Memory B cell (primary cell): ENCODE data around the gene ADNP.
"Not testable (repeated sequence)": the region's sequence is repeated elsewhere in the genome, so short reads cannot be mapped to it uniquely, and the experiment has no call there.

ENCODE experiments used
- ATAC-seq: fragments of 150-1000 bp; cut with Tn5 transposase; 2 replicates; pipeline ENCODE4 v1.10.0; 2021; ENCODE audit warnings: low read depth, mild to moderate bottlenecking, moderate library complexity
- DNase-seq, 2 donors: peaks; one replicate each; pipeline ENCODE4 v3.0.0; 2022; ENCODE audit warnings: low spot score in 2 of 2
- H3K27ac Mint-ChIP-seq: one replicate; pipeline ENCODE4 v1.8.0; 2022; ENCODE audit warnings: mild to moderate bottlenecking, moderate library complexity, mixed read lengths
- H3K27me3 Mint-ChIP-seq: one replicate; pipeline ENCODE4 v1.8.0; 2022; ENCODE audit warnings: mixed read lengths
- H3K36me3 Mint-ChIP-seq: one replicate; pipeline ENCODE4 v1.8.0; 2022; ENCODE audit warnings: mild to moderate bottlenecking, mixed read lengths
- H3K4me1 Mint-ChIP-seq: one replicate; pipeline ENCODE4 v1.8.0; 2022; ENCODE audit warnings: mixed read lengths
- H3K4me3 Mint-ChIP-seq: one replicate; pipeline ENCODE4 v1.8.0; 2022; ENCODE audit warnings: mild to moderate bottlenecking, moderate library complexity, mixed read lengths
- H3K9me3 Mint-ChIP-seq: one replicate; pipeline ENCODE4 v1.8.0; 2022; ENCODE audit warnings: mixed read lengths

ADNP gene

GRCh38 chr20:50931306-50932015 is at the start of gene ADNP:
TSS of gene ADNP (minus strand) at chr20:50931437. CDS start at chr20:50903996, 27,441 bp downstream.
- peak within 1 kb of the TSS; percentile 90 for H3K4me3 Mint-ChIP-seq
- no peaks in the 10 kb centered on the region for H3K27me3 Mint-ChIP-seq
- peak; percentile 93 to 95 for DNase-seq
- no peaks in the 10 kb centered on the region for H3K9me3 Mint-ChIP-seq
- peaks cover 18% of the 10 kb centered on the region for H3K4me1 Mint-ChIP-seq
- H3K27ac Mint-ChIP-seq = peak within 1 kb of the TSS; percentile 97
- peak; percentile 68 for ATAC-seq
- H3K36me3 Mint-ChIP-seq = peaks cover 17% of the 10 kb centered on the region

DNA sequence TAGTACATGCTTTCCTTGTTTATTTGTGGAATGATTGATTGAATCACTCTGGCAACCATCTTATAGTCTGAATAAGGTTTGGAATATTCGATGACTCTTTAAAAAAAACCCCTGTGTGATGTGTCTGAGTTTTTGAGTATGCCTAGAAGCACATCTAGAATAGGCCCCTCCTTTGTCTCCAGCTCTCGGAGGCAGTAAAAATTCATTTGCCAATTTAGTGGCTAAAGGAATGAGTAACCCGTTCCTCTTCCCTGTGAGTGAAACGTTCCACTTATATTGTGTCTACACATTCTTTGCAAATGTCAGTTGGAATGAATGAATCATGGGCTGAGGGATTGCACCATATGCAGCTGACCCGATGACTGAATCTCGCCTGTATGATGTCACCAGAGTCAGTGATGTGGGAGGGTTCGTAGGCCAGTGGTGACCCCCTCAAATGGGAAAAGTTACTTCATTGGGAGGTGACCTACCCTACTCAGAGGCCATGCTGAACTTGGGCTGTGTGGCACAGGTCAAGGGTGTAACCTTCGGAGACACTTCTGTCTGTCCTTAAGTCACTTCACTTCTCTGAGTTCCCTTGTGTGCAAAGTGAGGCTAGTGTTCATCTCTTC is 48.9 kb upstream of the ADNP start:
- peaks cover 4% of the 10 kb centered on the region for H3K4me1 Mint-ChIP-seq
- DNase-seq (no peak), ATAC-seq (no peak)
- no peak overlapping the region for H3K4me3 Mint-ChIP-seq
- peaks cover 2% of the 10 kb centered on the region for H3K9me3 Mint-ChIP-seq
- peaks cover 24% of the 10 kb centered on the region for H3K27me3 Mint-ChIP-seq
- H3K27ac Mint-ChIP-seq = no peak overlapping the region
- peaks cover 2% of the 10 kb centered on the region for H3K36me3 Mint-ChIP-seq

- H3K4me3 Mint-ChIP-seq, ATAC-seq, DNase-seq, H3K9me3 Mint-ChIP-seq, H3K36me3 Mint-ChIP-seq, H3K27ac Mint-ChIP-seq, H3K4me1 Mint-ChIP-seq: not testable (repeated sequence)
- peaks cover 24% of the 10 kb centered on the region for H3K27me3 Mint-ChIP-seq
Observed at GRCh38 chr20:50978533-50978932, 47.3 kb upstream of the ADNP start.

GRCh38 chr20:50977066-50978021 is 46.1 kb upstream of the ADNP start:
- H3K4me3 Mint-ChIP-seq = no peak overlapping the region
- H3K27me3 Mint-ChIP-seq = peaks cover 19% of the 10 kb centered on the region
- H3K36me3 Mint-ChIP-seq = peaks cover 4% of the 10 kb centered on the region

GRCh38 chr20:50975701-50976330 is 44.6 kb upstream of the ADNP start:
- H3K4me1 Mint-ChIP-seq = peaks cover 2% of the 10 kb centered on the region
- no peak overlapping the region for H3K27ac Mint-ChIP-seq
- H3K9me3 Mint-ChIP-seq = peaks cover 3% of the 10 kb centered on the region
- H3K36me3 Mint-ChIP-seq = peaks cover 4% of the 10 kb centered on the region
- ATAC-seq (no peak), DNase-seq (no peak)
- peaks cover 19% of the 10 kb centered on the region for H3K27me3 Mint-ChIP-seq
- H3K4me3 Mint-ChIP-seq = no peak overlapping the region

More at GRCh38 chr20:50977066-50978021, 46.1 kb upstream of the ADNP start:
- Mint-ChIP-seq H3K9me3 (peaks cover 3% of the 10 kb centered on the region), H3K4me1 (peaks cover 4% of the 10 kb centered on the region), H3K27ac (no peak overlapping the region)
- ATAC-seq (no peak), DNase-seq (no peak)

DNA sequence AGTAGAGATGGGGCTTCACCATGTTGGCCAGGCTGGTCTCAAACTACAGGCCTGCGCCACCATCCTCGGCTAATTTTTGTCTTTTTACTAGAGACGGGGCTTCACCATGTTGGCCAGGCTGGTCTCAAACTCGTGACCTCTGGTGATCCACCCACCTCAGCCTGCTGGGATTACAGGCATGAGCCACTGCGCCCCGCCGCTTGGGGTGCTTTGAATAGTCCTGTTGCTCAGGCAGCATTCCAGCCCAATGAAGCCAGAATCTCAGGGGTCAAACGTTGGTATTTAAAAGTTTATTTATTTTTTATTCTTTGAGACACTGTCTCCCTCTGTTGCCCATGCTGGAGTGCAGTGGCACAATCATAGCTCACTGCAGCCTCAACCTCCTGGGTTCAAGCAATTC is 38.7 kb upstream of the ADNP start:
- Mint-ChIP-seq H3K4me3 (no peak overlapping the region), H3K27ac (no peak overlapping the region), H3K36me3 (peaks cover 2% of the 10 kb centered on the region), H3K9me3 (peaks cover 1% of the 10 kb centered on the region), H3K4me1 (no peaks in the 10 kb centered on the region), H3K27me3 (peaks cover 1% of the 10 kb centered on the region)
- ATAC-seq = no peak
- no peak for DNase-seq

DNA sequence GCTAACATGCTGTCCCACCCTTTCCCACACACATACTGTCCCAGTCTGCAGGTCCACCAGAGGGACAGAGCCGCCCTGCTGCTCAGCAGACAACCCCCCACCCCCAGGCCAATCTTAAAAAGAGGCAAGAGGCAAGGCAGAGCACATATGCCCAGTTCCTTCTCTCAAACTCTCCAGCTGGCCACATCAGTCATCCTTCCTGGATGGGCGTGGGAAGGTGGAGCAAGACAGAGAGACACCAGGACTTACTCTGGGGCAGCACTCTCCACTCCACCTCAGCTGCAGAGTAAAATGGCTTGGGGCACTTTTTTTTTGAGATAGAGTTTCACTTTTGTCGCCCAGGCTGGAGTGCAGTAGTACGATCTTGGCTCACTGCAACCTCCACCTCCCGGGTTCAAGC is 38.2 kb upstream of the ADNP start:
- H3K36me3 Mint-ChIP-seq = no peaks in the 10 kb centered on the region
- H3K9me3 Mint-ChIP-seq = no peaks in the 10 kb centered on the region
- H3K27me3 Mint-ChIP-seq = no peaks in the 10 kb centered on the region
- H3K4me1 Mint-ChIP-seq = no peaks in the 10 kb centered on the region
- no peak overlapping the region for H3K4me3 Mint-ChIP-seq
- no peak overlapping the region for H3K27ac Mint-ChIP-seq
- ATAC-seq (no peak), DNase-seq (no peak)

DNA sequence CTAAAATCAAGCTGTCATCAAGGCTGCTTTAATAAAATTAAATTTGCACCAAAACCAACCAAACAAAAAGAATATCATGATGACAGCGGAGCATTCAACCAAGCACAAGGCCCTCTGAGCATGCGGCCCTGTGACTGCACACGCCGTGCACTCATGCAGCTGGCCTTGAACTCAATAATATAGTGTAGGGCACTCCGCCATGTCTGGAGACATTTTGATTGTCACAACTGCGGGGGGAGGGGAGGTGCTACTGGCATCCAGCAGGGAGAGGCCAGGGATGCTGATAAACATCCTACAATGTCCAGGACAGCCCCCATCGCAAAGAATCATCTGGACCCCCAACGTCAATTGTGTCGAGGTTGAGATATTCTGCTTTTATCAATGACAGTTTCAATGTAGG is 37.1 kb upstream of the ADNP start:
- H3K36me3 Mint-ChIP-seq = no peaks in the 10 kb centered on the region

DNA sequence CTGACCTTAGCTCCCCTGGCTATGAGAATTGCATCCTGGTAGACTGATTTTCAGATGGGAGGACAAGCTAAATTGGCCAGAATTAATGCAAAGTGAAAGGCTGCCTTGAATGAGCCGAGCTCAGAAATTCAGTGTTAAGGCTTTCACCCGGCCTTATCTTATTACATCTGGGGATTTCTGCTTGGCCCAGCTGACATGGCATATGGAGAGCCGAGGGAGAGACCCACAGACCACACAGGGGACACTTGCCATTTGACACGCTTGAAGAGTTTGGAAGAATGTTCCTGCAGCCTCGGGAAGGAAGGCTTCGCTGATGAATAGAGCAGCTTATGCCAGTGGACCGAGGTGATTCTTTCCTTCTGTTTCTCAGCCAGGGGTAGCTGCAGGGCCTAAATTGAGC is 36.3 kb upstream of the ADNP start:
- Mint-ChIP-seq H3K27ac (no peak overlapping the region), H3K36me3 (no peaks in the 10 kb centered on the region), H3K4me1 (no peaks in the 10 kb centered on the region), H3K9me3 (no peaks in the 10 kb centered on the region), H3K27me3 (no peaks in the 10 kb centered on the region), H3K4me3 (no peak overlapping the region)
- DNase-seq (no peak), ATAC-seq (no peak)

More for the DNA sequence above, 37.1 kb upstream of the ADNP start:
- no peak for ATAC-seq
- H3K9me3 Mint-ChIP-seq = no peaks in the 10 kb centered on the region
- H3K4me3 Mint-ChIP-seq = no peak overlapping the region
- H3K27me3 Mint-ChIP-seq = no peaks in the 10 kb centered on the region
- no peaks in the 10 kb centered on the region for H3K4me1 Mint-ChIP-seq
- DNase-seq = no peak
- H3K27ac Mint-ChIP-seq = no peak overlapping the region

GRCh38 chr20:50959543-50960126 is 28.4 kb upstream of the ADNP start:
- no peaks in the 10 kb centered on the region for H3K27me3 Mint-ChIP-seq
- H3K36me3 Mint-ChIP-seq = peaks cover 12% of the 10 kb centered on the region
- no peak for ATAC-seq
- H3K4me1 Mint-ChIP-seq = peaks cover 14% of the 10 kb centered on the region
- peak overlapping the region; percentile 100 for H3K27ac Mint-ChIP-seq
- H3K9me3 Mint-ChIP-seq = no peaks in the 10 kb centered on the region
- H3K4me3 Mint-ChIP-seq = peak overlapping the region; percentile 91
- DNase-seq = no peak

- peak within 1 kb of the TSS; percentile 91 for H3K4me3 Mint-ChIP-seq
- H3K4me1 Mint-ChIP-seq = peaks cover 14% of the 10 kb centered on the region
- peak; percentile 71 to 91 for DNase-seq
- ATAC-seq = peak; percentile 82
- H3K9me3 Mint-ChIP-seq = no peaks in the 10 kb centered on the region
- no peaks in the 10 kb centered on the region for H3K27me3 Mint-ChIP-seq
- peaks cover 13% of the 10 kb centered on the region for H3K36me3 Mint-ChIP-seq
- H3K27ac Mint-ChIP-seq = peak within 1 kb of the TSS; percentile 100
Observed at GRCh38 chr20:50958615-50959542, 27.6 kb upstream of the ADNP start, which contains the start of gene MOCS3. TSS of gene MOCS3 (plus strand) at chr20:50958818. CDS start at chr20:50958843, 25 bp downstream.

DNA sequence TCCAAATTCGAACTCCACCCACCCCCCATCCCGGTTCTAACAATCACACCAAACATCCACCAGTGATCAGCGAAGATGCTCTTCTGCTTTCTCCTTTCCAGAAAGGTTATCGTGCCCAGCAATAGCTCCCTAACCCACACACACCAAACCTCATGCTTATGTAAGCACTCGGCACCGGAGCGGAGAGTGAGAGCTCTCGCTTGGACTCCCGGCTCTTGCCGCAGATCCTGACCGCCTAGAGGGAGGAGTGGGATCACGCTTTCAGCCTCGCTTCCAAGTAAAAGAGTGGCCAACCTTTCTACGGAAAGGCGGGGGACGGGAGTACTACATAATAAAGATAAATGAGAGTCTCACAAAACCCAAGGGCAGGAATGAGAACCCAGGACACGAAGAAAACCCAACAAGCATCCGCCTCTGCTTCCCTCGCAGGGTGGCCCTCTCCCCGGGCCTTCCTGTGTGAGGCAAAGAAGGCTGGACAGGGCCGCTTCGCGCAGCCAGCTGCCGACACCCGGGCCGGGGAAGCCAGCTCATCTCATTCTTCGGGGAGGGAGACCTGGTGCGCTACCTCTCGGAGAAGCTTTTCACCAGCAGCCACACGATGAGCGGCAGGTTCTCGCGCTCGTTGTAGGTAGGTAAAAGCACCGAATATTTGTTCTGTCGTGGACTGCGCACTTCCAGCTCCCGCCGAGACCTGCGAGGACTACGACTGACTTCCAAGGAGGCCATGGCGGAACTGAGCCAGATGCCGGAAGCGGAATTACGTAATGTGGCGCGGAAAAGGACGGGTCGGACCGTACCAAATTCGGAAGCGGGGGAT is 26.8 kb upstream of the ADNP start, which contains the start of gene DPM1:
DPM1 (minus strand) TSS at position 735 of the 817 bp plus-strand sequence; CDS start at position 726, 9 bp downstream.
- peak within 1 kb of the TSS; percentile 91 for H3K4me3 Mint-ChIP-seq
- H3K27ac Mint-ChIP-seq = peak within 1 kb of the TSS; percentile 100
- peaks cover 13% of the 10 kb centered on the region for H3K36me3 Mint-ChIP-seq
- H3K27me3 Mint-ChIP-seq = no peaks in the 10 kb centered on the region
- DNase-seq (peak; percentile 16 to 88), ATAC-seq (peak; percentile 79)
- no peaks in the 10 kb centered on the region for H3K9me3 Mint-ChIP-seq
- H3K4me1 Mint-ChIP-seq = peaks cover 14% of the 10 kb centered on the region
